HG03575 (cell line): ENCODE data around the gene CPAMD8.

Experiments
- ATAC-seq: cut with Tn5 transposase; IDR thresholded peaks from one replicate; pipeline ENCODE4 v1.9.1; 2021; ENCODE audit not compliant: unreplicated experiment, insufficient number of reproducible peaks, low FRiP score; ENCODE audit errors: extremely low read depth

Gene CPAMD8

GRCh38 chr19:16901491-16902175, 125.0 kb downstream of the CPAMD8 start:
- no peak for ATAC-seq

GRCh38 chr19:16899566-16900075, 127.0 kb downstream of the CPAMD8 start:
- ATAC-seq, result no peak

GRCh38 chr19:16898361-16899015, 128.1 kb downstream of the CPAMD8 start:
- ATAC-seq, result no peak

GRCh38 chr19:16897856-16898161, 128.8 kb downstream of the CPAMD8 start:
- ATAC-seq, result no peak

DNA sequence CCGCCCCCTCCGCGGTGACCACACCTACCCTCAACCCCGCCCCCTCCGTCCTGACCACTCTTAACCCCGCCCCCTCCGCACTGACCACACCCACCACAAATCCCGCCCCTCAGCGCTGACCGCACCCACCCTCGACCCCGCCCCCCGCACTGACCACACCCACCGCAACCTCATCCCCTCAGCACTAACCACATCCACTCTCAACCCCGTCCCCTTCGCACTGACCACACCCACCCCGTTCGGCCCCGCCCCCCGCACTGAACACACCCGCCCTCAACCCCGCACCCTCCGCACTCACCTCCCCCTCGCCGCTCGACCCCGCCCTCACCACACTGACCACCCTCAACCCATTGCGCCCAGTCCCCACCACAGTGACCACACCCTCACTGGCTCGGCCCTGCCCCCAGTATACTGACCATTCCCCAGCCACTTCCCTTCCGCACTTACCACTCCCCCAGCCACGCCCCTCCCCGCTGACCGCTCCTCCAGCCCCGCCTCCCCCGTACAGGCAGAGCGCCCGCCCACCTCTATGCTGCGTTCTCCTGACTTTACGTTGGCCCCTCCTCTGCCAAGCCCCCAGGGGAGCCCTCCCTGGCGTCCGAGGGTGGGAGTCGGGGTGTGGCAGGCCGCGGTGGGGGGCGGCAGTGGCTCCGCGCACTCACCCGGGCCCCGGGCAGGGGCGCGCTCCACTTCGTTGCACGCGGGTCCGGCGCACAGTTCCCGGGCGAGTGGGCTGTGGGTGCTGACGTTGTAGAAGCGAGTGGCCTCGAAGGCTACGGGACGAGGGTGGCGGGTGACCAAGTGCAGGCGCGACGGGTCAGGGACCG, 129.4 kb downstream of the CPAMD8 start:
- ATAC-seq, result no peak

DNA sequence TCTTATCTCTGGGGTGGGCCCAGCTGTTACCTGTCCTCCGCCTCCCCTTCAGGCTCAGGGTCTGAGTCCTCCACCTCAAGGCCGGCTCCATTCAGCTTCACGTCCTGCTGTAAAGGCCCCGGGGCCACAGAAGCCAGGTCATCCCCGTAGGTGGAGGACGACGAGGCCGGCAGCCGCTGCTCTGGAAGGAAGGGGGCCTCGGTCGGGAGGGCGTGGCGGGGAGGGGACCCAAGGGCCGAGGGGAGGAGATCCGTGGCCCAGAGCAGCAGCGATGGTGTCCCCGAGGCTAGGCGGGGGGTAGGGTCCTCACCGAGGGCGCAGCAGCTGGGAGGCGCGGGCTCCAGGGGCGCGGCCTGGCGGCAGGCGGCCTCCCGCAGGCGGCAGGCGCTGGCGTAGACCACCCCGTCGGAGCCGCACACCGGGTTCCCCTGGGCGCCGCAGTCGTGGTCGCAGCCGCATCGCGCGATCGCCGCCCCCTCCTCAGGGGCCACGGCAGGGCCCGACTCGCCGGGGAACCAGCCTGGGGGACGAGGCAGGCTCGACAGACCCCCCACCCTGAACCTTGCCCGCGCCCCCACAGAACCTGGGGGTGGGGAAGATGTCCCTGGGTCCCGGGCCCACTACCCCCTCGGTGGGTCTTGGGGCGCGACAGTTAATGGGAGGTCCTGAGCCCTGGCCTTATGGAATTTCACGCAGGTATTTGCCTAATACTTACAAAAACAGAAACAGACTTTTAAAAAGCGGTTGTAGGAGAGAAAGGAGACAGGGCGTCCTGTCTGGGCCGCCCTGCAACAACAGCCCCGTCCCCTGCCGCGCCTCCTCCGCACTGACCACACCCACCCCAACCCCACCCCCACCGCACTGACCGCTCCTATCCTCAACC, 130.2 kb downstream of the CPAMD8 start:
- no peak for ATAC-seq

DNA sequence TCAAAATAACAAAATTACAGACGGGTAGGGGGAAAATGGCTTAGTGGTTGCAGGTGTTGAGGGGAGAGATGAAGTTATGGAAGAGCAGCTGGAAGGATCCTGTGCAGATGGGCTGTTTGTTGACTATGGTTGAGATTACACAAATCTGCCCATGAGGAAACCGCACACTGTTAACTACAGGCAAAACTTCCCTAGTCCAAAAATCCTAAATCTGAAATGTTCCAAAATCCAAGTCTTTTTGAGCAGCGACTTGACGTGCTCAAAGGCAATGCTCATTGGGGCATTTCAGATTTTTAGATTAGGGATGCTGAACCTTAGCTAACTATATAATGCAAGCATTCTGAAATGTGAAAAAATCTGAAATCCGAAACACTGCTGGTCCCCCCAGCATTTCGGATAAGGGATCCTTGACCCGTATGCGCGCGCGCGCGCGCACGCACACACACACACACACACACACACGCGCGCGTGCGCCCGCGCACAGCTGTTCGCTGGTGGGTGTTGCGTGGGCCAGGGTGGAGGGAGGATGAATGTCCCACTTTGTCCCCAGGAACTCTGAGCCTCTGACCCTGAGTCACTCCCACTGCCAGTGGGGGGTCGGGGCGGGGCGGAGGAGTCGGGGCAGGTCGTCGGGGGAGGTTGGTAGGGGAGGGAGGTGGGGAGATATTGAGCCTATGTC, 131.0 kb downstream of the CPAMD8 start:
- no peak for ATAC-seq

GRCh38 chr19:16894080-16894479, 132.5 kb downstream of the CPAMD8 start:
- ATAC-seq, result no peak

- no peak for ATAC-seq
Observed at GRCh38 chr19:16893686-16893989, 133.0 kb downstream of the CPAMD8 start.

DNA sequence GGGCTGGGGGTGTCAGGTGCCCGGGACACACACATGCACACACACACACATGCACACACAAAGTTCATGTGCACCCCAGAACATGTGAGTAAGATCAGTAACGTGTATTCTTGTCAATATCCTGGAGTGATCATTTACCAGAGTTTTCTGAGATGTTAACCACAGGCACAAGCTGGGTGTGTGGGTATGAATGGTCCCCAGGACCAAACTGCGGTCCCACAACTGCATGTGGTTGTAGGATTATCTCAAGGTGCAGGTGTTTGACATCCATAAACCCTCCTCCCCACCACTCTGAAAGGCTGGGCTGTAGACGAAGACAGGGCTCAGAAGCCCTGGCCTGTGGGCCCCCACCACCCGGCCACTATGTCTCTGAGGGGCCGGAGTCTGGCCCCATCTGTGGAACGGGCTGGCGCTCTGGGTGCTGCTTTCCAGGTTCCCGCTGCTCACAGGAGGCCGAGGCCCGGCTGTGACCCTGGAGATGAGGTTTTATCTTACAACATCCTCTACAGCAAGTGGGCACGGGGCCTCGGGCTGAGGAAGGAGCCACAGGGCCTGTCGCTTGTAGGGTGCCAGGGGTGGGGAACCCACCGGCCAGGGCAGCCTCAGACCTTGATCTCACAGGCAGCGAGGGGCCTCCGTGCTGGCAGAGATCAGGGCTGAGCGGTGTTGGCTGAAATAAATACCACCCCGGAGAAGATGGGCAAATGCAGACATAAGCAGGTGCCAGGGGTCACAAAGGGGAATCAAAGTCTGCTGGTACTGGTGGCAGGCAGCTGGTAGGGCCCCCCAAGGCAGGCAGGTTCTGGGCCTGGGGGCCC, 133.5 kb downstream of the CPAMD8 start:
- no peak for ATAC-seq

DNA sequence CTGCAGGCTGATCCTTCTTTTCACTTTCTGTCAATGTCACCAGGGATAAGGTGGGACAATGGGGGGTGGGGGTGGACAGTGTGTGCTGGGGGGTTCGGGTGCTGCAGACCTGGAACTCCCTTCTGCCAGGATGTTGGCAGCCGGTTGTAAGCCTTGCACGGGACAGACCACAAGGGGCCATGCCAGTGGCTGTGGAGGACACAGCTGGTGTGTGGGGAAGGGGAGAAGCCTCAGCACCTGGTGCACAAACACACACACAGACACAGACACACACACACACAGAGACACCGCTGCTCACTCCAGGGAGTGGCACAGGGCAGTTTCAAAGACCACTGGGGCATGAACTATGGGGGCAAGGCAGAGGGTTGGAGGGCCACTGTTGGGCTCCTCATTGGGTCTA, 134.2 kb downstream of the CPAMD8 start:
- ATAC-seq, result no peak

DNA sequence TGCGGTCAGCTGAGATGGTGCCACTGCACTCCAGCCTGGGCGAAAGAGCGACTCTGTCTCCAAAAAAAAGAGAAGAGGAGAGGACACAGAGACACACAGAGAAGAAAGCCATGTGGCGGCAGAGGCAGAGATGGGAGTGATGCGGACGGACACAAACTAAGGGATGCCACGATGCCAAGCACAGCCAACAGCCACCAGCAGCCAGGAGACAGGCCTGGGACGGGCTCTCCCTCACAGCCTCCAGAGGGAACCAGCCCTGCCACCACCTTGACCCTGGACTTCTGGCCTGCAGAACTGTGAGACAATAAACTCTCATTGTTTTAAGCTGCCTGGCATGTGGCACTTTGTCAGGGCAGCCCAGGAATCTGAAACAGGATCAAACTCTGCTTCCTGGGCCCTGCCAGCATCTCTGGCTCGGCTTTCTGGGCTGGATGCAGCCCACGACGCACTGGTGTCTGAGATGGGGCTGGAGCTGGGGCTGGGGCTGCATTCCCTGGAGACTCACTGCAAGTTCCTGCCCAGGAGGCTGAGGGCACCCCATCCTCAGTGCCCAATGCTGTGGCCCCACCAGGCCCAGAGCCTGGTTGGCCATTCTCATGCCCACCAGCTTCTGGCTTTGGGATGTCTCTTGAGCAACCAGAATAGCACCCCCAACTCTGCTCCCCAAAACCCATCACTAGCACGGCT, 134.8 kb downstream of the CPAMD8 start:
- ATAC-seq, result no peak

DNA sequence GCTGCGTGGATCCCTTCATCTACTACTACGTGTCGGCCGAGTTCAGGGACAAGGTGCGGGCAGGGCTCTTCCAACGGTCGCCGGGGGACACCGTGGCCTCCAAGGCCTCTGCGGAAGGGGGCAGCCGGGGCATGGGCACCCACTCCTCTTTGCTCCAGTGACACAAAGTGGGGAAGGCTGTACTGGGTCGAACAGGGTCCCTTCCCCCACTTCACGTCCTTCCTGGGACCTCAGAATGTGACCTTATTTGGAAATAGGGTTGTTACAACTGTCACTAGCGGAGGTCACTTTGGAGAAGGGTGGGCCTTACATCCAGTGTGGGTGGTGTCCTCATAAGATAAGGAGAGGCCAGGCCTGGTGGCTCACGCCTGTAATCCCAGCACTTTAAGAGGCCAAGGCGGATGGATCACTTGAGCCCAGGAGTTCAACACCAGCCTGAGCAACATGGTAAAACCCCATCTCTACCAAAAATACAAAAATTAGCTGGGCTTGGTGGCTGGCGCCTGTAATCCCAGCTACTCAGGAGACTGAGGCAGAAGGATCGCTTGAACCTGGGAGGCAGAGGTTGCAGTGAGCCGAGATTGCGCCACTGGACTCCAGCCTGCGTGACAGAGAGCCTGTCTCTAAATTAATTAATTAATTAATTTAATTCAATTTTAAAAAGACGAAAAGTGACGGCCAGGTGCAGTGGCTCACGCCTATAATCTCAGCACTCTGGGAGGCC, 136.0 kb downstream of the CPAMD8 start:
- no peak for ATAC-seq

GRCh38 chr19:16889883-16890460, 136.6 kb downstream of the CPAMD8 start:
- no peak for ATAC-seq

- no peak for ATAC-seq
Observed at GRCh38 chr19:16889366-16889882, 137.2 kb downstream of the CPAMD8 start.

DNA sequence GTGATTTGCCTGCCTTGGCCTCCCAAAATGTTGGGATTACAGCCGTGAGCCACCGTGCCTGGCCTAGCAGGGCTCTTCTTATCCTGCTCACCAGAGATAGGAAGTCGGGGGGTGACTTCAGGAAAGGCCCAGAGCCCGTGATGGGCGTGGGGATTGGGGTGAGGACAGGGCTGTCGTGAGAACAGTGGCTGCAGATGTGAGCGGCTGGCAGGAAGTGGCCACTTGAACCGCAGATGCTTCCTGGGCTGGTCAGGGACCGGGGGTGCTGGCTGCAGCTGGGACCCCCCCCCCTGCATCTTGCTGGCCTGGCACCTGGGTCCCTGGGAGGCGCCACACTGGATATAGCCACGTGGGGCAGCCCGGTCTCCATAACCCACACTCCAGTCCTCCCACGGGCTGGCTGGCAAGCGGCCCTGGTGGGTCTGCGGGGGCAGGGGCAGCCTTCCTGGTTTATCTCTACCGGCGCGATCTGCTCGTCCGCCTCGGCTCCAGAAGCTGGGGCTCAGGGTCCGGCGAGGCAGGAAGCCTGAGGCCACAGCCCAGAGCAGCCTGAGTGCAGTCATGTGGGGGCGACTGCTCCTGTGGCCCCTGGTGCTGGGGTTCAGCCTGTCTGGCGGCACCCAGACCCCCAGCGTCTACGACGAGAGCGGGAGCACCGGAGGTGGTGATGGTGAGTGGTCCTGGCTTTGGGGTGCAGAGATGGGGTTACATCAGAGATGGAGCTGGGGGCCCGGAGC, 137.8 kb downstream of the CPAMD8 start, which contains the start of gene F2RL3:
F2RL3 (plus strand) TSS at position 371 of the 737 bp plus-strand sequence; CDS start at position 562, 191 bp downstream.
- no peak for ATAC-seq
